Thoracic aorta (tissue), 2 donors: ENCODE data around the gene ART1. TPM values are rescaled to one million over a fixed set of nuclear protein-coding genes. Genes with fewer than 3 reads are reported as not detected.

Source experiments
- ATAC-seq: fragments of 150-250 bp; one replicate; pipeline ENCODE4 v1.8.0; 2017; ENCODE audit warnings: low read depth; ENCODE audit not compliant: insufficient number of reproducible peaks, low FRiP score
- DNase-seq: peaks from one replicate; pipeline ENCODE4 v3.0.0-alpha.2; 2020; ENCODE audit warnings: low spot score
- H3K27ac ChIP-seq, 2 donors: fragments of 200-600 bp; sonication (generic); 1 replicate in 1 of 2; 2 replicates in 1 of 2; pipeline ENCODE4 v1.5.1; 2016; ENCODE audit warnings: mild to moderate bottlenecking in 2 of 2, moderate library complexity in 2 of 2
- H3K27me3 ChIP-seq: fragments of 200-600 bp; sonication (generic); replicated peaks from 2 replicates; pipeline ENCODE4 v1.6.0; 2016; ENCODE audit warnings: mild to moderate bottlenecking; ENCODE audit not compliant: insufficient read depth
- H3K36me3 ChIP-seq: fragments of 200-600 bp; sonication (generic); one replicate; pipeline ENCODE4 v1.5.1; 2016
- H3K4me1 ChIP-seq, 2 donors: fragments of 200-600 bp; sonication (generic); 1 replicate in 1 of 2; 2 replicates in 1 of 2; pipeline versions ENCODE4 v1.5.1 to v1.6.0; 2016; ENCODE audit warnings: low read depth in 2 of 2, mild to moderate bottlenecking in 1 of 2; ENCODE audit not compliant: control insufficient read depth in 1 of 2
- H3K4me3 ChIP-seq: fragments of 200-600 bp; sonication (generic); 2 replicates; pipeline ENCODE4 v1.5.1; 2016; ENCODE audit warnings: mild to moderate bottlenecking
- H3K9me3 ChIP-seq: fragments of 200-600 bp; sonication (generic); 2 replicates; pipeline ENCODE4 v1.5.1; 2016
- total RNA-seq, 2 donors: library from RNA; depleted of rRNA; stranded (reverse); fragments of >200 nt; gene quantifications; one replicate each; pipeline versions ENCODE4 v1.1.0 to v1.2.3, GENCODE V29; 2016
- TF ChIP-seq, protein P1 (sequence below): fragments of 200-600 bp; sonication (generic); IDR thresholded peaks from one replicate; pipeline ENCODE4 v1.5.1; 2019; ENCODE audit warnings: antibody characterized with exemption

Gene ART1
- total RNA-seq, 2 donors from 2014 or later: not detected

DNA sequence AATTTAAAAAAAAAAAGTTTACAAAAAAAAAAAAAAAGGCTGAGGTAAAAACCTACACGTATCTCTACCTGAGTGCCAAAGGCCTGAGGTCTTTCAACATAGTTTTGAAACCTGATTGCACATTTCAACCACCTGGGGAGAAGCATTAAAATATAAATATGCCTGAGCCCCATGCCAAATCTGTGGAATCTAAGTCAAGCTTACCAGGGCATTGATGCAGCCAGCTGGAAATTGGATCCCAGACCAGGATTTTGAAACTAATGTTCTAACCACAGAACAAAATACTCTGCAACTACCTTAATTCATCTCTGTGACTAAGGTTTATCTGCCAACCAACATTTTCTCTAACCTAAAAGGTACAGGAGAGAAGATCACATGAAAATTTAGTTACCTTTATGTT is 65.0 kb downstream of the ART1 start:
- H3K4me1 ChIP-seq: no peaks in the 10 kb centered on the region
- no peak overlapping the region for H3K4me3 ChIP-seq
- no peaks in the 10 kb centered on the region for H3K9me3 ChIP-seq
- H3K27me3 ChIP-seq: no peaks in the 10 kb centered on the region
- TF ChIP-seq, protein P1, sequence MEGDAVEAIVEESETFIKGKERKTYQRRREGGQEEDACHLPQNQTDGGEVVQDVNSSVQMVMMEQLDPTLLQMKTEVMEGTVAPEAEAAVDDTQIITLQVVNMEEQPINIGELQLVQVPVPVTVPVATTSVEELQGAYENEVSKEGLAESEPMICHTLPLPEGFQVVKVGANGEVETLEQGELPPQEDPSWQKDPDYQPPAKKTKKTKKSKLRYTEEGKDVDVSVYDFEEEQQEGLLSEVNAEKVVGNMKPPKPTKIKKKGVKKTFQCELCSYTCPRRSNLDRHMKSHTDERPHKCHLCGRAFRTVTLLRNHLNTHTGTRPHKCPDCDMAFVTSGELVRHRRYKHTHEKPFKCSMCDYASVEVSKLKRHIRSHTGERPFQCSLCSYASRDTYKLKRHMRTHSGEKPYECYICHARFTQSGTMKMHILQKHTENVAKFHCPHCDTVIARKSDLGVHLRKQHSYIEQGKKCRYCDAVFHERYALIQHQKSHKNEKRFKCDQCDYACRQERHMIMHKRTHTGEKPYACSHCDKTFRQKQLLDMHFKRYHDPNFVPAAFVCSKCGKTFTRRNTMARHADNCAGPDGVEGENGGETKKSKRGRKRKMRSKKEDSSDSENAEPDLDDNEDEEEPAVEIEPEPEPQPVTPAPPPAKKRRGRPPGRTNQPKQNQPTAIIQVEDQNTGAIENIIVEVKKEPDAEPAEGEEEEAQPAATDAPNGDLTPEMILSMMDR: no peak
- no peak for ATAC-seq
- DNase-seq: no peak
- H3K27ac ChIP-seq: no peak overlapping the region
- peaks cover 23% of the 10 kb centered on the region for H3K36me3 ChIP-seq

DNA sequence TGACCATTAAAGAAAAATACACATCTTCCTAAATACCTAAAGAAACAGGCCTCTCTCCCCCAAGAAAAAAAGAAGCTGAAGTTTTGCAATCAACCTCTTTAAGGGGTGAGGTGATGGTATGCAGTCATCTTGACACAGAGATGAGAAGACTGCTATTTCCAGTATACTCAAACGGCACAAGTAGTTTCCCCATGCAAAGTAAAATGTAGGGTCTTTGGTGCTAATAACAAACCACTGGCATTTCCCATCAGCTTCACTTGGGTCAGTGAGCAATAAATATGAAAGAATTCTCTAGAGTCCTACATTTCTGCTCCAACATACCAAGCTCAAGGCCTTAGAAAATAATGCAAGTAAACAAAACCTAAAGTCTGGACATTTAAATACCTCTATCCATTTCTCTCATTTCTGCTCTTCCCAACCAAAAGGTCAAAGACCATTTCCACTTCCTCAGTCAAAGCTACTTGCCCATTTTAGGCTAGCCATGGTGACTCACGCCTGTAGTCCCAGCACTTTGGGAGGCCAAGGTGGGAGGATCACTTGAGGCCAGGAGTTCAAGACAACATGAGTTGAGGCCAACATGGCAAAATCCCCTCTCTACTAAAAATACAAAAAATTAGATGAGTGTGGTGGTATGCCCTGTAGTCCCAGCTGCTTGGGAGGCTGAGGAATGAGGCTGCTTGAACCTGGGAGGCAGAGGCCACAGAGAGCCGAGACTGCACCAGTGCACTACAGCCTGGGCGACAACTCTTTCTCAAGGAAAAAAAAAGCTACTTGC is 65.7 kb downstream of the ART1 start:
- H3K4me1 ChIP-seq: no peaks in the 10 kb centered on the region
- H3K4me3 ChIP-seq: no peak overlapping the region
- no peak for DNase-seq
- no peak overlapping the region for H3K27ac ChIP-seq
- no peaks in the 10 kb centered on the region for H3K27me3 ChIP-seq
- no peak for ATAC-seq
- peaks cover 17% of the 10 kb centered on the region for H3K36me3 ChIP-seq
- H3K9me3 ChIP-seq: no peaks in the 10 kb centered on the region
- TF ChIP-seq, protein P1: no peak

DNA sequence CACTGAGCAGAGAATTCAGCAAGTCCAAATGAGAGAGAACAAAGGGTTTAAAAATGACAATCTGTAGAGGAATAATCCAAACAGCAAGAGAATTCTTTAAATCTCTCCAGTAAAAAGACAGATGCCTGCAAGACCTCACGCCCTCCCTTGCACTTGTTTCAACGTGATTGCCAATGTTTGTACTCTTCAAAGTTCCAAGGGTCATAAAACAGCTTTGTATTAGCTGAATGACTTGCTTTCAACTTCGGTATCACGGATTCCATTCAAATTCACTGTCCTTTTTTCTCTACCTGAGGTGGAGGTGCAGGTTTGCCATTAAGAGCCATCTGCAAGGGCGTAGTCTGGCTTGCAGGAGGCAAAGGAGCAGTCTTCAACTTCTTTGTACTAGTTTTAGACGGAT is 67.3 kb downstream of the ART1 start:
- H3K4me3 ChIP-seq: no peak overlapping the region
- H3K27me3 ChIP-seq: no peaks in the 10 kb centered on the region
- DNase-seq: no peak
- H3K4me1 ChIP-seq: no peaks in the 10 kb centered on the region
- ATAC-seq: no peak
- H3K36me3 ChIP-seq: peaks cover 23% of the 10 kb centered on the region
- TF ChIP-seq, protein P1: no peak
- H3K27ac ChIP-seq: no peak overlapping the region
- no peaks in the 10 kb centered on the region for H3K9me3 ChIP-seq

Other genes starting within 250 kb of the ART1 start
- not detected for gene ART5, start 3.1 kb upstream of the ART1 start, total RNA-seq
- 1 to 10 TPM in 1 of 2 donors, not detected in 1; 1.8 TPM for gene CHRNA10, start 26.3 kb downstream of the ART1 start, total RNA-seq
- 100 to 1,000 TPM; 135 to 216 TPM for gene NUP98, start 152.4 kb downstream of the ART1 start, total RNA-seq
- 10 to 100 TPM in 1 of 2 donors, 1 to 10 TPM in 1; 4.4 to 22.5 TPM for gene PGAP2, start 163.4 kb downstream of the ART1 start, total RNA-seq
- gene RHOG, start 195.8 kb downstream of the ART1 start, total RNA-seq: 10 to 100 TPM; 49.4 to 69.7 TPM
- gene STIM1, start 210.5 kb downstream of the ART1 start, total RNA-seq: 10 to 100 TPM; 53.8 to 63.0 TPM